IPS-20b (cell line): ENCODE data around the gene TCEA2.

ENCODE experiments used
- H3K27ac ChIP-seq: one replicate; pipeline ENCODE4 v1.5.1; 2013; ENCODE audit warnings: low read length
- H3K27me3 ChIP-seq: 2 replicates; pipeline ENCODE4 v1.6.1; 2013; ENCODE audit warnings: mild to moderate bottlenecking, low read length, inconsistent platforms; ENCODE audit not compliant: insufficient read depth
- H3K36me3 ChIP-seq: 2 replicates; pipeline ENCODE4 v1.6.1; 2013; ENCODE audit warnings: low read depth, mild to moderate bottlenecking, inconsistent platforms, low read length, moderate library complexity; ENCODE audit not compliant: insufficient read depth
- H3K4me1 ChIP-seq: 2 replicates; pipeline ENCODE4 v1.6.1; 2013; ENCODE audit warnings: mild to moderate bottlenecking, control low read depth, inconsistent platforms, low read length, moderate library complexity; ENCODE audit not compliant: insufficient read depth
- H3K4me3 ChIP-seq: 2 replicates; pipeline ENCODE4 v1.5.1; 2013; ENCODE audit warnings: mild to moderate bottlenecking, low read length, inconsistent platforms
- H3K9ac ChIP-seq: 2 replicates; pipeline ENCODE4 v1.6.1; 2013; ENCODE audit warnings: low read depth, mild to moderate bottlenecking, inconsistent platforms, low read length, moderate library complexity
- H3K9me3 ChIP-seq: 2 replicates; pipeline ENCODE4 v1.6.1; 2013; ENCODE audit warnings: mild to moderate bottlenecking, low read depth, low read length, inconsistent platforms; ENCODE audit not compliant: insufficient read depth

The TCEA2 gene

GRCh38 chr20:64064145-64064698, 1.2 kb downstream of the TCEA2 start:
- H3K9ac ChIP-seq: no peak overlapping the region

GRCh38 chr20:64065062-64065973, 2.3 kb downstream of the TCEA2 start:
- no peaks in the 10 kb centered on the region for H3K9me3 ChIP-seq
- H3K27ac ChIP-seq: no peak overlapping the region
- no peaks in the 10 kb centered on the region for H3K36me3 ChIP-seq
- no peaks in the 10 kb centered on the region; the same call in 1 of the 2 replicates for H3K27me3 ChIP-seq
- H3K4me1 ChIP-seq: no peaks in the 10 kb centered on the region
- H3K9ac ChIP-seq: no peak overlapping the region
- no peak overlapping the region for H3K4me3 ChIP-seq

More at GRCh38 chr20:64064145-64064698, 1.2 kb downstream of the TCEA2 start:
- H3K4me1 ChIP-seq: no peaks in the 10 kb centered on the region
- H3K27ac ChIP-seq: no peak overlapping the region
- no peaks in the 10 kb centered on the region; the same call in 1 of the 2 replicates for H3K27me3 ChIP-seq
- H3K4me3 ChIP-seq: peak overlapping the region; percentile 78; the same call in 1 of the 2 replicates
- H3K36me3 ChIP-seq: no peaks in the 10 kb centered on the region
- no peaks in the 10 kb centered on the region for H3K9me3 ChIP-seq

- no peaks in the 10 kb centered on the region; the same call in 1 of the 2 replicates for H3K27me3 ChIP-seq
- no peaks in the 10 kb centered on the region for H3K9me3 ChIP-seq
- no peaks in the 10 kb centered on the region for H3K4me1 ChIP-seq
- H3K9ac ChIP-seq: no peak overlapping the region
- H3K4me3 ChIP-seq: no peak overlapping the region
- H3K36me3 ChIP-seq: no peaks in the 10 kb centered on the region
- no peak overlapping the region for H3K27ac ChIP-seq
Measured at GRCh38 chr20:64065974-64066343, 3.0 kb downstream of the TCEA2 start.

GRCh38 chr20:64067005-64067632, 4.1 kb downstream of the TCEA2 start:
- H3K9me3 ChIP-seq: no peaks in the 10 kb centered on the region
- H3K27ac ChIP-seq: no peak overlapping the region
- H3K4me1 ChIP-seq: no peaks in the 10 kb centered on the region
- no peaks in the 10 kb centered on the region; the same call in 1 of the 2 replicates for H3K27me3 ChIP-seq
- H3K36me3 ChIP-seq: no peaks in the 10 kb centered on the region
- no peak overlapping the region for H3K4me3 ChIP-seq
- no peak overlapping the region for H3K9ac ChIP-seq

DNA sequence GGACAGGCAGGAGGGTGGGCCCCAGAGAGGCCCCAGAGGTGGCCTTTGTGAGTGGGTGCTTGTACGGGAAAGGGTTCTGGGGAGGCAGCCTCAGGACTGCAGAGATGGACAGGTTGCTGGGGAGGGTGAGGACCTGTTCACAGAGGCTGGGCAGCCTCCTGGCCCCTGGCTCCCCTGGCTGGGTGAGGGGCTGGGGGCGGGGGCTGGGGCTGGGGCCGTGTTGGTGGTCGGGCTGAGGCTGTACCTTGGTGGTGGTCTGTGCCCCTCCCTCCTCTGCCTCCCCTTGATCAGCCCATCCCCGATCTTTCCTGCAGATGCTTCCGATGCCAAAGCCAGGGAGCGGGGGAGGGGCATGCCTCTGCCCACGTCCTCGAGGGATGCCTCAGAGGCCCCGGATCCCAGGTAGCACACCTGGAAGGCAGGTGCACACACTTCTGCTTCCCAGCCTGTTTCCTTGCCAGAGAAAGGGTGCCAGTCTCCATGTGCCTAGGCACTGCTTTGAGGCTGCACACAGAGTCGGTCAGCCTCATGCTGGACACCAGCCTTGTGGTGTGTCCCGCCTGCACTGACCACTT, 4.8 kb downstream of the TCEA2 start:
- Histone ChIP-seq H3K9ac (no peak overlapping the region), H3K4me1 (no peaks in the 10 kb centered on the region)

DNA sequence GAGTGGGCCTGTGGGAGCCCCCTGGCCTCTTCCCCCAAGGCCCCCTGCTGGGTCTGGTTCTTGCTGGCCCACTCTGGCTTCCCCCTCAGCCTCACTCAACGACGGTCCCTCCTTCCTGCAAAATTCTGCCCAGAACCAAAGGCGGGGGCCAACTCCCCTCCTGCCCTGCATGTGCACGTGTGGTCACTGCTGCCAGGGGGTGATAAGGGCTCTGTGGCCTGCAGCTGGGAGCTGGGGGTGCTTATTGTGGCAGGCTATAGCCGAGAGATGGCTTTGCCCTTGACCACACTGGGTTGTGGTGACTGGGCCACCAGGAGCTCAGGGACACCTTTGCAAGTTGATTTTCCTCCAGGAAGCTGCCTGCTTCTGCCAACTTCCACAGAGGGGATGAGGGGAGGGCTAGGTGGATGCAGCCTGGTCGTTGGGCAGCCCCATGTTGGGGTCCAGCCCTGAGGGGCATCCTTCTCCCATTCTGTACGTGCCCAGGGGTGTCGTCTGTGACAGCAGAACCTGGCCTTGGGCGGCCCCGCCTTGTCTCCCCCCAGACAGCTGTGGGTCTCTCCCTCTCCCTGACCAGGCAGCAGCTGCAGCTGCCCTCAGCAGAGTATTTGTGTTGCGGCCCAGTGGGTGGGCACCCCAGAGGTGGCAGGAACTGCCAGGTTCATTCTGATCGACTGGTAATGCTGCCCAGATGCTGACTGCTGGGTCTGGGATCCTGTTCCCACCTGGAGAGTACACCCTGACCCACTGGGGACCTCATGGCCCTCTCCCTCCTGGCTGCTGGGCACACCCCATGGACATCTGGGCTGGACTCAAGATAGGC, 5.6 kb downstream of the TCEA2 start:
- H3K27ac ChIP-seq: no peak overlapping the region

More for the DNA sequence above, 4.8 kb downstream of the TCEA2 start:
- Histone ChIP-seq H3K4me3 (no peak overlapping the region), H3K27ac (no peak overlapping the region), H3K9me3 (no peaks in the 10 kb centered on the region), H3K36me3 (no peaks in the 10 kb centered on the region), H3K27me3 (no peaks in the 10 kb centered on the region; the same call in 1 of the 2 replicates)

DNA sequence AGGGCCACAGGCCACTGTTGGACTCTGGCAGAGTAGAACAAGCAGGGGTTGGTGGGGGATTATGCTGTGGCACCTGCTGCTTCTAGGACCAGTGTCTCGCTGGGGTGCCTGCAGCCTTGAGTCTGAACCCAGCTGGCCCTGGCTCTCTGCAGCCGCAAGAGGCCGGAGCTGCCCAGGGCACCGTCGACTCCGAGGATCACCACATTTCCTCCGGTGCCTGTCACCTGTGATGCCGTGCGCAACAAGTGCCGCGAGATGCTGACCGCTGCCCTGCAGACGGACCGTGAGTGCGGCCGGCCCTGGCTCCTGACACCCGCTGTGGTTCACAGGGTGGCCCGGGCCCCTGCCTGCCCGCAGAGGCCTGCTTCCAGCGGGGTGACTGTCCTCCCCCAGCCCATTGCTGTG, 6.2 kb downstream of the TCEA2 start:
- H3K9ac ChIP-seq: no peak overlapping the region
- no peak overlapping the region for H3K27ac ChIP-seq
- no peaks in the 10 kb centered on the region for H3K36me3 ChIP-seq

More for the DNA sequence above, 5.6 kb downstream of the TCEA2 start:
- Histone ChIP-seq H3K36me3 (no peaks in the 10 kb centered on the region), H3K9me3 (no peaks in the 10 kb centered on the region), H3K4me3 (no peak overlapping the region), H3K27me3 (no peaks in the 10 kb centered on the region; the same call in 1 of the 2 replicates), H3K9ac (no peak overlapping the region), H3K4me1 (no peaks in the 10 kb centered on the region)

GRCh38 chr20:64069614-64070243, 6.7 kb downstream of the TCEA2 start:
- Histone ChIP-seq H3K4me1 (no peaks in the 10 kb centered on the region), H3K36me3 (no peaks in the 10 kb centered on the region), H3K4me3 (no peak overlapping the region), H3K9me3 (no peaks in the 10 kb centered on the region), H3K27me3 (no peaks in the 10 kb centered on the region), H3K27ac (no peak overlapping the region), H3K9ac (no peak overlapping the region)

More for the DNA sequence above, 6.2 kb downstream of the TCEA2 start:
- H3K9me3 ChIP-seq: no peaks in the 10 kb centered on the region
- H3K4me1 ChIP-seq: no peaks in the 10 kb centered on the region
- no peak overlapping the region for H3K4me3 ChIP-seq
- H3K27me3 ChIP-seq: no peaks in the 10 kb centered on the region

- Histone ChIP-seq H3K27ac (no peak overlapping the region), H3K9me3 (no peaks in the 10 kb centered on the region), H3K27me3 (no peaks in the 10 kb centered on the region), H3K4me3 (no peak overlapping the region), H3K36me3 (no peaks in the 10 kb centered on the region), H3K4me1 (no peaks in the 10 kb centered on the region), H3K9ac (no peak overlapping the region)
Measured at GRCh38 chr20:64070244-64070993, 7.4 kb downstream of the TCEA2 start.
